ENCODE data around the gene PLA2G2A.

DNA sequence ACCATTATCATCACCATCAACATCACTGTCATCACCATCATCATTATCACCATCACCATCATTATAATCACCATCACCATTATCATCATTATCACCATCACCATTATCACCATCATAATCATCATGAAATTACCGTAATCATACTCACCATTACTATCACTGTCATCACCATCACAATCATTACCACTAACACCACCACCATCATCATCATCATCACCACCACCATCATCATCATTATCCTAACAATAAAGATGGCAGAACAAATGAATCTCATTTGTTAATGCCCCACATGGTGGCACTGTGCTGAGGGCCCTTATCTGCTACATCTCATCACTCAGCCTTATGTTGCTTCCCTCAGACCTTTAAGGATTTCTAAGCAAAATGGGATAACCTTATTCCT lies 46.6 kb downstream of the PLA2G2A start:
- TF ChIP-seq, protein P1, sequence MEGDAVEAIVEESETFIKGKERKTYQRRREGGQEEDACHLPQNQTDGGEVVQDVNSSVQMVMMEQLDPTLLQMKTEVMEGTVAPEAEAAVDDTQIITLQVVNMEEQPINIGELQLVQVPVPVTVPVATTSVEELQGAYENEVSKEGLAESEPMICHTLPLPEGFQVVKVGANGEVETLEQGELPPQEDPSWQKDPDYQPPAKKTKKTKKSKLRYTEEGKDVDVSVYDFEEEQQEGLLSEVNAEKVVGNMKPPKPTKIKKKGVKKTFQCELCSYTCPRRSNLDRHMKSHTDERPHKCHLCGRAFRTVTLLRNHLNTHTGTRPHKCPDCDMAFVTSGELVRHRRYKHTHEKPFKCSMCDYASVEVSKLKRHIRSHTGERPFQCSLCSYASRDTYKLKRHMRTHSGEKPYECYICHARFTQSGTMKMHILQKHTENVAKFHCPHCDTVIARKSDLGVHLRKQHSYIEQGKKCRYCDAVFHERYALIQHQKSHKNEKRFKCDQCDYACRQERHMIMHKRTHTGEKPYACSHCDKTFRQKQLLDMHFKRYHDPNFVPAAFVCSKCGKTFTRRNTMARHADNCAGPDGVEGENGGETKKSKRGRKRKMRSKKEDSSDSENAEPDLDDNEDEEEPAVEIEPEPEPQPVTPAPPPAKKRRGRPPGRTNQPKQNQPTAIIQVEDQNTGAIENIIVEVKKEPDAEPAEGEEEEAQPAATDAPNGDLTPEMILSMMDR (IDR thresholded peaks at IDR 0.05) = no peak
- no peak for TF ChIP-seq EP300 (IDR thresholded peaks at IDR 0.05; ENCODE audit: low read depth)

Data from transverse colon (tissue), 3 donors.